Uterus (tissue), 4 donors: Measurements from ENCODE around the gene C2. TPM values are rescaled to one million over a fixed set of nuclear protein-coding genes. Genes with fewer than 3 reads are reported as not detected.

Experiments
- DNase-seq, 2 donors: peaks; one replicate each; pipeline ENCODE4 v3.0.0-alpha.2; 2019 to 2020
- H3K27ac ChIP-seq, 2 donors: fragments of 200-600 bp; sonication (generic); 1 replicate in 1 of 2; 2 replicates in 1 of 2; pipeline ENCODE4 v1.5.1; 2016 to 2018
- H3K27me3 ChIP-seq, 2 donors: fragments of 200-600 bp; sonication (generic); one replicate each; pipeline ENCODE4 v1.5.1; 2018 to 2019; ENCODE audit warnings: control low read depth in 1 of 2
- H3K36me3 ChIP-seq, 2 donors: fragments of 200-600 bp; sonication (generic); one replicate each; pipeline ENCODE4 v1.5.1; 2019; ENCODE audit warnings: control low read depth in 1 of 2
- H3K4me1 ChIP-seq, 2 donors: fragments of 200-600 bp; sonication (generic); one replicate each; pipeline ENCODE4 v1.5.1; 2018 to 2019; ENCODE audit warnings: control low read depth in 1 of 2
- H3K4me3 ChIP-seq, 2 donors: fragments of 200-600 bp; sonication (generic); 1 replicate in 1 of 2; 2 replicates in 1 of 2; pipeline ENCODE4 v1.5.1; 2018 to 2019; ENCODE audit warnings: mild to moderate bottlenecking in 1 of 2
- H3K9me3 ChIP-seq, 2 donors: fragments of 200-600 bp; sonication (generic); one replicate each; pipeline ENCODE4 v1.5.1; 2019; ENCODE audit warnings: control low read depth in 1 of 2
- CTCF ChIP-seq, 4 experiments: fragments of 200-600 bp in 2 of 4; fragments of 450-650 bp in 2 of 4; sonication (generic) in 2 of 4; IDR thresholded peaks; one replicate each; pipeline ENCODE4 v1.5.1; 2016 to 2019; ENCODE audit warnings: antibody characterized with exemption in 4 of 4, mild to moderate bottlenecking in 2 of 4, moderate library complexity in 1 of 4
- POLR2A ChIP-seq, 2 donors: fragments of 450-650 bp; IDR thresholded peaks; one replicate each; pipeline ENCODE4 v1.6.1; 2016; ENCODE audit warnings: antibody characterized with exemption in 2 of 2, mild to moderate bottlenecking in 1 of 2, moderate library complexity in 1 of 2
- intact Hi-C: fragments of 100-400 bp; cut with DNase I; formaldehyde crosslinking; loops from one replicate; pipeline ENCODE4 v1.15.1; 2023; ENCODE audit warnings: low total_unique reads
- total RNA-seq, 4 donors: library from RNA; depleted of rRNA in 3 of 4; stranded (reverse); fragments of >200 nt in 3 of 4; gene quantifications; one replicate each; pipeline versions ENCODE4 v1.1.0 to v1.2.4, GENCODE V29; 2014 to 2023
- donor health status: DM: yes; HTN: yes; CAD: no.

C2 gene
- total RNA-seq, 4 donors from 2014 or later = 4.1 to 24.8 (median 4.6) TPM

GRCh38 chr6:31966506-31966905, 39.0 kb downstream of the C2 start:
- Histone ChIP-seq H3K36me3 (no peaks in the 10 kb centered on the region), H3K9me3 (no peaks in the 10 kb centered on the region), H3K4me1 (peaks cover 0 to 5% of the 10 kb centered on the region in 2 donors), H3K27ac (no peak overlapping the region), H3K4me3 (no peak overlapping the region), H3K27me3 (no peaks in the 10 kb centered on the region)
- no peak for DNase-seq
- TF ChIP-seq CTCF (IDR thresholded peaks at IDR 0.05) (no peak), POLR2A (IDR thresholded peaks at IDR 0.05) (no peak)
- intact Hi-C loops = no loop called here

- H3K27ac ChIP-seq = no peak overlapping the region
- H3K4me1 ChIP-seq = peaks cover 0 to 5% of the 10 kb centered on the region in 2 donors
- TF ChIP-seq CTCF (IDR thresholded peaks at IDR 0.05) (no peak), POLR2A (IDR thresholded peaks at IDR 0.05) (no peak)
- H3K9me3 ChIP-seq = no peaks in the 10 kb centered on the region
- no peaks in the 10 kb centered on the region for H3K36me3 ChIP-seq
- no peaks in the 10 kb centered on the region for H3K27me3 ChIP-seq
- H3K4me3 ChIP-seq = no peak overlapping the region
- intact Hi-C loops = no loop called here
- DNase-seq = no peak
Observed at GRCh38 chr6:31966997-31967925, 39.7 kb downstream of the C2 start.

GRCh38 chr6:31967926-31968320, 40.4 kb downstream of the C2 start:
- no peaks in the 10 kb centered on the region for H3K9me3 ChIP-seq
- H3K27me3 ChIP-seq = no peaks in the 10 kb centered on the region
- TF ChIP-seq POLR2A (IDR thresholded peaks at IDR 0.05) (no peak), CTCF (IDR thresholded peaks at IDR 0.05) (no peak)
- H3K36me3 ChIP-seq = no peaks in the 10 kb centered on the region
- intact Hi-C loops = no loop called here
- no peak overlapping the region for H3K27ac ChIP-seq
- no peak overlapping the region for H3K4me3 ChIP-seq
- DNase-seq = no peak
- peaks cover 0 to 5% of the 10 kb centered on the region in 2 donors for H3K4me1 ChIP-seq

- Histone ChIP-seq H3K9me3 (no peaks in the 10 kb centered on the region), H3K27ac (no peak overlapping the region), H3K27me3 (no peaks in the 10 kb centered on the region), H3K36me3 (no peaks in the 10 kb centered on the region), H3K4me3 (no peak overlapping the region), H3K4me1 (peaks cover 0 to 5% of the 10 kb centered on the region in 2 donors)
- intact Hi-C loops = no loop called here
- DNase-seq = no peak
- no peak for TF ChIP-seq POLR2A (IDR thresholded peaks at IDR 0.05)
- TF ChIP-seq CTCF (IDR thresholded peaks at IDR 0.05) = no peak
Observed at GRCh38 chr6:31968326-31968725, 40.8 kb downstream of the C2 start.
